Measurements from ENCODE around the gene LOXHD1.
A peak's percentile ranks its signal among the peaks of the same experiment; 100 is the strongest.

The LOXHD1 gene

DNA sequence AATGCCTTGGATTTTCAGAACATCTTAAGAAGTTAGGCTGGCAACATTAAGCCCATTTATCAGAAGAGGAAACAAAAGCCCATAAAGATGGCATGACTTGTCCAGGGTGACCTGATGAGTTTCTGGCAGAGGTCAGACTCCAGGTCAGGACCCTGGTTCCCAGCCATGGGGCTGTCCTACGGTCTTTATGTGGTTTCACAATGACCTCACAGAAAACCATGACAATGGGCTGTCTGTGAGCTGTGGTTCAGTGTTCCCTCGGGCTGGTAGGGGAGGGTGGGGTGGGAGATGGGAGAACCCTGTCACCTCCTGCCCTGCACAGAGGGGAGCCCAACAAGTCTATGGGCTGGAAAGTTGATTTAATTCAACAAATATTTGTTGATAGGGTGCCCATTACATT lies 101.8 kb downstream of the LOXHD1 start:
- Histone ChIP-seq H3K27me3 (ENCODE audit: control insufficient read depth, insufficient read depth, low read length) (no peaks in the 10 kb centered on the region), H3K27ac (no peak overlapping the region), H3K4me2 (ENCODE audit: low read length) (no peak overlapping the region), H2AFZ (peak overlapping the region; percentile 25), H3K9me3 (ENCODE audit: control insufficient read depth, low read length) (no peaks in the 10 kb centered on the region), H3K4me1 (peaks cover 6% of the 10 kb centered on the region), H3K79me2 (no peaks in the 10 kb centered on the region), H3K4me3 (ENCODE audit: low read depth, low read length) (no peak overlapping the region), H3K9ac (no peak overlapping the region), H3K36me3 (ENCODE audit: control insufficient read depth, insufficient read depth, low read length) (no peaks in the 10 kb centered on the region)
- TF ChIP-seq, protein P1, sequence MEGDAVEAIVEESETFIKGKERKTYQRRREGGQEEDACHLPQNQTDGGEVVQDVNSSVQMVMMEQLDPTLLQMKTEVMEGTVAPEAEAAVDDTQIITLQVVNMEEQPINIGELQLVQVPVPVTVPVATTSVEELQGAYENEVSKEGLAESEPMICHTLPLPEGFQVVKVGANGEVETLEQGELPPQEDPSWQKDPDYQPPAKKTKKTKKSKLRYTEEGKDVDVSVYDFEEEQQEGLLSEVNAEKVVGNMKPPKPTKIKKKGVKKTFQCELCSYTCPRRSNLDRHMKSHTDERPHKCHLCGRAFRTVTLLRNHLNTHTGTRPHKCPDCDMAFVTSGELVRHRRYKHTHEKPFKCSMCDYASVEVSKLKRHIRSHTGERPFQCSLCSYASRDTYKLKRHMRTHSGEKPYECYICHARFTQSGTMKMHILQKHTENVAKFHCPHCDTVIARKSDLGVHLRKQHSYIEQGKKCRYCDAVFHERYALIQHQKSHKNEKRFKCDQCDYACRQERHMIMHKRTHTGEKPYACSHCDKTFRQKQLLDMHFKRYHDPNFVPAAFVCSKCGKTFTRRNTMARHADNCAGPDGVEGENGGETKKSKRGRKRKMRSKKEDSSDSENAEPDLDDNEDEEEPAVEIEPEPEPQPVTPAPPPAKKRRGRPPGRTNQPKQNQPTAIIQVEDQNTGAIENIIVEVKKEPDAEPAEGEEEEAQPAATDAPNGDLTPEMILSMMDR (IDR thresholded peaks at IDR 0.05): no peak

DNA sequence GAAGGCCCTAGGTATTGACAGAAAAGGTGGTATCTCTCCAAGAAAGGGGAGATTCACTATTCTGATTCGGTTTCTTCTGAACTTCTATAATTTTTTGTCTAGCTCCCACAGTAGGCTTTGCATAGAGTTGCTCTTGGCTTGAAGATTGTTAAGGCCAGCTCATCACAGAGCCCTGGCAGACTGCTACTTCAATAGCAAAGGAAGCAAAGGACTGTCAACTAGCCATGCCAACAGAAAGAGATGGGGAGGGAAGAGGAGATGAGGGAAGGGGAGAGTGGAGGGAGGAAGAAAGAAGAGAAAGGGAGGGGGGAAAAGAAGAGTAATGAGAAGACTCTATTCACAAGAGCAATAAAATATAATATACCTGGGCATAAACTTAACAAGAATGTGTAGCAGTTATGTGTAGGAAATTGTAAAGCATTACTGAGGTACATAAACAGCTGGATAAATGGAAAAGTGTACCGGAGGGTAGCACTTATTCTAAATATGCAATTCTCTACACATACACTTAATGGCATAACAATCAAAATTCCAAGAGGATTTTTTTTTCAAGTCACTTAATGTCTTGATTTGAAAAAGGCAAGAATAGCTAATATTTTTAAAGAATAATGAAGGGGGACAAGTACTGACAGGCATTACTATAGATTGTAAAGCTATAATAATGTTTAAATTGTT lies 102.5 kb downstream of the LOXHD1 start:
- TF ChIP-seq, protein P1 (IDR thresholded peaks at IDR 0.05): no peak
- no peaks in the 10 kb centered on the region for H3K36me3 ChIP-seq (ENCODE audit: control insufficient read depth, insufficient read depth, low read length)
- H3K27ac ChIP-seq: no peak overlapping the region
- H3K4me1 ChIP-seq: peaks cover 6% of the 10 kb centered on the region
- no peak overlapping the region for H3K4me2 ChIP-seq (ENCODE audit: low read length)
- no peaks in the 10 kb centered on the region for H3K27me3 ChIP-seq (ENCODE audit: control insufficient read depth, insufficient read depth, low read length)
- H3K79me2 ChIP-seq: no peaks in the 10 kb centered on the region
- no peak overlapping the region for H2AFZ ChIP-seq
- H3K9ac ChIP-seq: no peak overlapping the region
- no peaks in the 10 kb centered on the region for H3K9me3 ChIP-seq (ENCODE audit: control insufficient read depth, low read length)
- no peak overlapping the region for H3K4me3 ChIP-seq (ENCODE audit: low read depth, low read length)

DNA sequence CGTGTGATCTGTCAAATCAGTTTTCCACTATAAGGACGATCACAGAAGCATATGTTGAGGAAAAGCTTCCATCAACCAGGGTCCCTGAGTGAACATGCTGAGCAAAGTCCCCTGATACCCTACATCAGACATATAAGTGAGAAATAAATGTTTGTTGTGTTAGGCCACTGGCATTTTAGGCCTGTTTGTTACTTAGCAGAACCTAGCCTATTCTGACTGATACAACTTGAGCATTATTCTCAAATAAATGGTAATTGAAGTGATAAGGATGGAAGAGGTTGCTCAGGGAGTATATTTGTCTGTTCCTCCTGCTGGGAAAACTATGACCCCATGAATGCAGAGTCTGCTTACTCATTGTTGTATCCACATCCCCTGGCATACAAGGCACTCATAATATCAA lies 106.4 kb downstream of the LOXHD1 start:
- Histone ChIP-seq H3K79me2 (no peaks in the 10 kb centered on the region), H3K9me3 (ENCODE audit: control insufficient read depth, low read length) (no peaks in the 10 kb centered on the region), H2AFZ (no peak overlapping the region), H3K36me3 (ENCODE audit: control insufficient read depth, insufficient read depth, low read length) (no peaks in the 10 kb centered on the region), H3K27ac (no peak overlapping the region), H3K27me3 (ENCODE audit: control insufficient read depth, insufficient read depth, low read length) (no peaks in the 10 kb centered on the region), H3K9ac (no peak overlapping the region), H3K4me1 (peaks cover 3% of the 10 kb centered on the region), H3K4me2 (ENCODE audit: low read length) (no peak overlapping the region), H3K4me3 (ENCODE audit: low read depth, low read length) (no peak overlapping the region)
- TF ChIP-seq, protein P1 (IDR thresholded peaks at IDR 0.05): no peak

DNA sequence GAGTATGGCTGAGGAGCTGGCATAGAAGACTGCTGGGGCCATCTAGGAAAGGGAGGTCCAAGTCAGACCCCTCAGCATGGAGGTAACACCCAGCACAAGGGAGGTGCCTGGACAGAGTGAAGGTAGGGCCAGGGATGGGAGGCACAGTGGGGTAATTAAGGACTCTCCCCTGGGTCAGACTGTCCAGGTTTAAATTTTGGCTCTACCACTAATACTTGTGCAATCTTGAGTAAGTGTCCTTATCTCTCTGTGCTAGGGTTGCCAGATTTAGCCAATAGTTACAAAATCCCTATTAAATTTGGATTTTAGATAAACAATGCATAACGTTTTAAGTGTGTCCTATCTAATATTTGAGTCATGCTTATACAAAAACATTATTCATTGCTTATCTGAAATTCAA lies 109.5 kb downstream of the LOXHD1 start:
- Histone ChIP-seq H3K4me2 (ENCODE audit: low read length) (no peak overlapping the region), H3K9me3 (ENCODE audit: control insufficient read depth, low read length) (no peaks in the 10 kb centered on the region), H3K79me2 (no peaks in the 10 kb centered on the region), H3K4me3 (ENCODE audit: low read depth, low read length) (no peak overlapping the region), H3K27ac (no peak overlapping the region), H3K36me3 (ENCODE audit: control insufficient read depth, insufficient read depth, low read length) (no peaks in the 10 kb centered on the region), H3K4me1 (no peaks in the 10 kb centered on the region), H3K27me3 (ENCODE audit: control insufficient read depth, insufficient read depth, low read length) (no peaks in the 10 kb centered on the region), H3K9ac (no peak overlapping the region), H2AFZ (no peak overlapping the region)
- TF ChIP-seq, protein P1 (IDR thresholded peaks at IDR 0.05): no peak

DNA sequence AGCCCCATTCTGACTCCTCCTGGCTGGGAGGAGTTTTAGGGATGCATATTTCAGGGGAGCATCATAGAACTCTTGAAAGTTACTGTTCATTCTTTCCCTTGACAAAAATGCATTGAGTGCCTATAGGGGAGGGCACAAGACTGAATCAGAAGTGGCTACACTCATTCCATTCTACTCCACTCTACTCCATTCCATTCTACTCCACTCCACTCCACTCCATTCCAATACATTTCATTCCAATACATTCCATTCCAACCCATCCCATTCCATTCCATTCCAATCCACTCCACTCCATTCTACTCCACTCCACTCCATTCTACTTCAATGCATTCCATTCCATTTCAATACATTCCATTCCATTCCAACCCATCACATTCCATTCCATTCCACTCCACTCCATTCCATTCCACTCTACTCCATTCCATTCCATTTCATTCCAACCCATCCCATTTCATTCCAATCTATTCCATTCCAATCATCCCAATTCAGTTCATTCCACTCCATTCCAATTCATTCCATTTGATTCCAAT lies 110.8 kb downstream of the LOXHD1 start:
- Histone ChIP-seq H3K4me1 (no peaks in the 10 kb centered on the region), H2AFZ (no peak overlapping the region), H3K4me3 (ENCODE audit: low read depth, low read length) (no peak overlapping the region), H3K9ac (no peak overlapping the region), H3K4me2 (ENCODE audit: low read length) (no peak overlapping the region), H3K36me3 (ENCODE audit: control insufficient read depth, insufficient read depth, low read length) (no peaks in the 10 kb centered on the region), H3K9me3 (ENCODE audit: control insufficient read depth, low read length) (no peaks in the 10 kb centered on the region), H3K27ac (no peak overlapping the region), H3K79me2 (no peaks in the 10 kb centered on the region), H3K27me3 (ENCODE audit: control insufficient read depth, insufficient read depth, low read length) (no peaks in the 10 kb centered on the region)
- TF ChIP-seq, protein P1 (IDR thresholded peaks at IDR 0.05): no peak
